K562 treated with DMSO at 1 percent for 12 hours (cell line): ENCODE measurements around the gene TMEM14B. TPM values are rescaled to one million over a fixed set of nuclear protein-coding genes. Genes with fewer than 3 reads are reported as not detected.

ENCODE experiments used
- total RNA-seq: library from RNA; unstranded; fragments of 300-600 nt; gene quantifications from 2 replicates; pipeline ENCODE4 v1.2.3, GENCODE V29; 2022; ENCODE audit not compliant: insufficient read depth

TMEM14B gene
- total RNA-seq: 196 and 204 TPM in 2 replicates

GRCh38 chr6:10747251-10747972, at the start of gene TMEM14B:
Gene TMEM14B (plus strand): TSS chr6:10747805. CDS start chr6:10749246, 1,441 bp downstream.

GRCh38 chr6:10722820-10723566, 24.6 kb upstream of the TMEM14B start, which contains the start of gene TMEM14C:
Gene TMEM14C (plus strand): TSS chr6:10723070. CDS start chr6:10724614, 1,544 bp downstream.

Other genes starting within 250 kb of the TMEM14B start
- 0.33 and 2.0 TPM in 2 replicates for gene GCNT2, start 226.5 kb upstream of the TMEM14B start, total RNA-seq
- gene C6orf52, start 53.2 kb upstream of the TMEM14B start, total RNA-seq: 4.2 TPM in 1 of 2 replicates, not detected in the other
- 14.2 and 21.4 TPM in 2 replicates for gene PAK1IP1, start 52.8 kb upstream of the TMEM14B start, total RNA-seq
- 257 and 283 TPM in 2 replicates for gene TMEM14C, start 24.7 kb upstream of the TMEM14B start, total RNA-seq
- gene MAK, start 90.7 kb downstream of the TMEM14B start, total RNA-seq: 0.77 TPM in 1 of 2 replicates, not detected in the other
- not detected in 2 replicates for gene GCM2, start 134.2 kb downstream of the TMEM14B start, total RNA-seq
- gene SYCP2L, start 139.2 kb downstream of the TMEM14B start, total RNA-seq: 10.5 and 16.6 TPM in 2 replicates